Stimulated activated naive CD8-positive, alpha-beta T cell treated with anti-CD3 and anti-CD28 coated beads, Interleukin-15, amount 100 ng/mL, for 72 hours (primary cell): ENCODE measurements around the gene SLN.

Experiments used
- ATAC-seq: fragments of 150-1000 bp; cut with Tn5 transposase; 2 replicates; pipeline ENCODE4 v1.10.0; 2021; ENCODE audit warnings: mild to moderate bottlenecking, moderate library complexity
- DNase-seq, 2 donors: peaks; one replicate each; pipeline ENCODE4 v3.0.0; 2021 to 2022
- H3K27ac Mint-ChIP-seq, 2 donors: one replicate each; pipeline ENCODE4 v1.8.0; 2022; ENCODE audit warnings: mild to moderate bottlenecking in 2 of 2, mixed read lengths in 2 of 2, moderate library complexity in 2 of 2
- H3K27me3 Mint-ChIP-seq: one replicate; pipeline ENCODE4 v1.8.0; 2022; ENCODE audit warnings: mixed read lengths
- H3K4me1 Mint-ChIP-seq: one replicate; pipeline ENCODE4 v1.8.0; 2022; ENCODE audit warnings: mild to moderate bottlenecking, mixed read lengths
- H3K4me3 Mint-ChIP-seq, 2 donors: one replicate each; pipeline ENCODE4 v1.8.0; 2022; ENCODE audit warnings: mild to moderate bottlenecking in 2 of 2, mixed read lengths in 2 of 2, moderate library complexity in 1 of 2
- H3K9me3 Mint-ChIP-seq, 2 donors: one replicate each; pipeline ENCODE4 v1.8.0; 2022; ENCODE audit warnings: mixed read lengths in 2 of 2

SLN gene

DNA sequence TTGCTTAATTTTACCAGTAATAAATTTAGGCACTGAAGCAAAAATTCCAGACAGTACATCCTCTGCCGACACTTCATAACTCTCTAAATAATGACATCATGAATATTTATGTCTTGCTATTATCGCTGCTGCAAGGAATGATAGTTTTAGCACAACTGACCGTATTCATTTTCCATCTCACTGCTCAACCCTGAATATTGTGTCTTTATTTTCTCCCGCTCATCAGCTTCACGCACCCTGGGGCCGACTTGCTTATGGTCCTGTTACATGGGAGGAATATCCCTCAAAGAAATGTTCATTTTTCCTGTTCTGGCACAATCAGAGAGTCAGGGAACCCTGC lies 33.3 kb downstream of the SLN start:
- ATAC-seq (no peak), DNase-seq (no peak)
- Mint-ChIP-seq H3K4me1 (no peaks in the 10 kb centered on the region), H3K9me3 (no peaks in the 10 kb centered on the region), H3K27me3 (peaks cover 16% of the 10 kb centered on the region), H3K27ac (no peak overlapping the region), H3K4me3 (no peak overlapping the region)

DNA sequence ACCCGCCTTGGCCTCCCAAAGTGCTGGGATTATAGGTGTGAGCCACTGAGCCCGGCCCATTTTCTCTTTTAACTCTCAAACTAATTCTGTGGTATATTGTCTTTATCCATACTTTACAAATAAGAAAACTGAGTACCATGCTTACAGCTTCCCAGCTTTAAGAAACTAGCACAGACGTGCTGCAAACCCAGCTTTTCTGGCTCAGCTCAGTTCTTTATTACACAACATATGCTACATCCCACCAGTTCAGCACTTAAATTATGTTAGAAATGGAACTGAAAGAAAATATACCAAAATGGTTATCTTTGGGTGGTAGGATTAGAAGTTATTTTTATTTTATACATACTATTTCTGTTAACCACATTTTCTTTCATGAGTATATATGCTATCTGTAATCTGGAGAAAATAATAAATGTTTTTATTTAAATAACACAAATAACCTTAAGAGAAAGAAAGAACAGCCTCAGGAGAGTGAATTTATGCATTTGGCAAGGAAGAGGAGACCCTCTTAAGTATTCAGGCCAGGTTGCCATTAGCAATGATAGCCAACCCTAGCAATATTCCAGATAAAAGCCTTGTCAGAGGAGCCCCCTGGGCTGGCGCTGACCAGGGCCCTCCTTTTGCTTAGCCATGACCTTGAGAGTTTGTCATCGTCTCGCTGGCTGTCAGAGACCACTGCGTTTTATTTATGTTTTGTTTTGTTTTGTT lies 33.8 kb downstream of the SLN start:
- Mint-ChIP-seq H3K4me3 (no peak overlapping the region), H3K27ac (no peak overlapping the region), H3K27me3 (peaks cover 16% of the 10 kb centered on the region), H3K9me3 (no peaks in the 10 kb centered on the region), H3K4me1 (no peaks in the 10 kb centered on the region)
- ATAC-seq (no peak), DNase-seq (no peak)

DNA sequence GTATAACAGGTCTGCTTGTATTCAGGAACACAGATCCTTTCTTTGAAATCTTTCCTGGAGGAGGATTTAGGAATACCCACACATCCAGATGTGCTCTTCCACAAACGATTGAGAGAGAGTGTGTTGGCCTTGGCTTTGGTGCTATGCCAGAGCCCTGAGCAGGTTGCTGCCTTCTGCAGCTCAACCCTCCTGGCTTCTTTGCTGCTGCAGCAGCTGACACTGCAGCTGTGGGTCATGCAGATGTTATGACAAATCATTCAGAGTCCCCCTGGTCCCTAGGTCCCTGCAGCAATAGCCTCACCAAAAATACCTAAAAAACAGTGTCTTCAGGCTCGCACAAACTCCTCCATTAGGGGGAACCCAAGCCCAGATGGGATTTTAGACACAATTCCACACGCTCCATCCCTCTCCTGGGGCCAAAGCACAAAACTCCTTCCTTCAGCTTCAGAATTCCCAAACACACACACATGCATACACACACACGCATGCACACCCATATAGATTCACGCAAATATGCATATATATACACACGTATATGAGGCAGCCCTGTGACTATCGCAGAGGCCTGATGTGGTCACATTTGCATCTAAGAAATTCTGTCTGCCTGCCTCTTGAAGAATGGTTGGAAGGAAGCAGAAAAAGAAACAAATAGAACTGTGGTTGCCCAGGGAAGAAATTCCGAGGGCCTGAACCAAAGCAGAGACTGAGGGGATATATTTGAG lies 35.4 kb downstream of the SLN start:
- H3K4me1 Mint-ChIP-seq: no peaks in the 10 kb centered on the region
- ATAC-seq (no peak), DNase-seq (no peak)
- no peak overlapping the region for H3K4me3 Mint-ChIP-seq
- no peaks in the 10 kb centered on the region for H3K9me3 Mint-ChIP-seq
- no peak overlapping the region for H3K27ac Mint-ChIP-seq
- H3K27me3 Mint-ChIP-seq: peaks cover 25% of the 10 kb centered on the region

DNA sequence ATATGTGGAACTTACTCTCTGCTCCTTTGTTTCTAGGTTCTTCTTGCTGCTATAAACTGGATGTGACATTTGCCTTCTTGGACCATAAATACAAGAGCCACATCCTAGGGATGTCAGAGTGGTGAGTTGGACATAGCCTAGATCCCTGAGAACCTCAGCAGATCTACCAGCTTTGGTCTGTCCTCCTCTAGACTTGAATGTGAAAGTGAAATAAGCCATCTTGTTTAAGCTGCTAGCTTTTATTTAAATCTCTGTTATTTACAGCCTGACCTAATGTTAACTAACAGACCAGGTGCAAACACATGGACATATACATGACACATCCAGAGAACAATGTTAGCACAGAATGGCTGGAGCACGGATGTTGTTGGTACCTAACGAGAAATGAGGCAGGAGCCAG lies 36.0 kb downstream of the SLN start:
- H3K9me3 Mint-ChIP-seq: no peaks in the 10 kb centered on the region
- H3K4me3 Mint-ChIP-seq: no peak overlapping the region
- DNase-seq (no peak), ATAC-seq (no peak)
- H3K27me3 Mint-ChIP-seq: peaks cover 25% of the 10 kb centered on the region
- H3K27ac Mint-ChIP-seq: no peak overlapping the region
- H3K4me1 Mint-ChIP-seq: no peaks in the 10 kb centered on the region

DNA sequence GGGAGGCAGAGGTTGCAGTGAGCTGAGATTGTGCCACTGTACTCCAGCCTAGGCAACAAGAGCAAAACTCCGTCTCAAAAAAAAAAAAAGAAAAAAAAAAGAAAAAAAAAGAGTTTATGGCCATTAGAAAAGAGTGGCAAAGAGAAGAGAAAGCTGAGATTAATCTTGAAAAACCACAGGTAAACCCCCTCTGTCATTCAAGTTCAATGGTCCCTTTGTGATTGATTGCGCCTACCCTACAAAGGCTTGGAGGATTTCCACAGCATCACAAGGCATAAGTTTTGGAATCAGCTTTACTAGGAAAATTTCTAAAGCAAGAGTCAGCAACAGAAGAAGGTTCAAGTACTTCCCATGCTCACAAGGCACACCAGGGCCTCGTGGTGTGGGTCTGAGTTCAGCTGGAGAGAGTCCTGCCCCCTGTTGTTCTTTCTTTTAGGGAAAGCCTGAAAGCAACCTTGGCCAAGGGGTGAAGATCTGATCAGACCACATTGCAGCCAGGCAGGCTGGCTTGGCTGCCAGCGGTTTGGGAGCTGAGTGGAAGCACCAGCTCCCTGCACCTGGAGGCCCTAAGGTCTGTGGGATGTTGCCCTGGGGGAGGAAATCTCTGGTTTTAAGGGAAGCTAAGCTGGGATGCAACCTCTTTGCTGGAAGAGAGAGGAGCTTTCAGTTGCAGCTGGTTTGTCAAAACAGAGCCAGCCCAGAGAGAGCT lies 41.8 kb downstream of the SLN start:
- H3K9me3 Mint-ChIP-seq: no peaks in the 10 kb centered on the region
- ATAC-seq (no peak), DNase-seq (no peak)
- H3K27ac Mint-ChIP-seq: no peak overlapping the region
- H3K4me3 Mint-ChIP-seq: no peak overlapping the region
- no peaks in the 10 kb centered on the region for H3K4me1 Mint-ChIP-seq
- peaks cover 11% of the 10 kb centered on the region for H3K27me3 Mint-ChIP-seq

DNA sequence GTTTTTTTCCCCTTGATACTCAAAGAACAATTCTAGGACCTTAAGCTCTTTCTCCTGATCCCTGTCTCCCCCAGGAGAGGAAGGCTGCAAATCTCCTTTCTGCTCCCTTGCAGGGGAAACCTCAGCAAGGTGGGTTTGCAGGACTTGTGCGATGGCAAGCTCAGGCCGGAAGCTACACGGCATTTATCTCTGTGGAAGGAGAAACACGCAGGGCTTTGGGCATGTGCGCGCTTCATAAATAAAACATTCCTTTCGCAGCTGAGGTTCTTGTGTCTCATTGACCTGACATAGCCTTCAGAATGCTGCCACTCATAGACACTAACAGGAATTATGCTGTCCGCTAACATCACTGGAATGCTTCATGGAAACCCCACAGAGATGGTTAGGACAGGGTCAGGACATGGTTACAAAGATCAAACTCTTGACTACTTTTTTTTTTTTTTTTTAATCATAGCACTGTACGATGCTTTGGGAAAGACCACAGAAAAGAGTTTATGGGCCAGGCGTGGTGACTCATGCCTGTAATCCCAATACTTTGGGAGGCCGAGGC lies 42.6 kb downstream of the SLN start:
- H3K27me3 Mint-ChIP-seq: peaks cover 15% of the 10 kb centered on the region
- no peaks in the 10 kb centered on the region for H3K4me1 Mint-ChIP-seq
- no peaks in the 10 kb centered on the region for H3K9me3 Mint-ChIP-seq
- no peak overlapping the region for H3K4me3 Mint-ChIP-seq
- DNase-seq (no peak), ATAC-seq (no peak)
- no peak overlapping the region for H3K27ac Mint-ChIP-seq

DNA sequence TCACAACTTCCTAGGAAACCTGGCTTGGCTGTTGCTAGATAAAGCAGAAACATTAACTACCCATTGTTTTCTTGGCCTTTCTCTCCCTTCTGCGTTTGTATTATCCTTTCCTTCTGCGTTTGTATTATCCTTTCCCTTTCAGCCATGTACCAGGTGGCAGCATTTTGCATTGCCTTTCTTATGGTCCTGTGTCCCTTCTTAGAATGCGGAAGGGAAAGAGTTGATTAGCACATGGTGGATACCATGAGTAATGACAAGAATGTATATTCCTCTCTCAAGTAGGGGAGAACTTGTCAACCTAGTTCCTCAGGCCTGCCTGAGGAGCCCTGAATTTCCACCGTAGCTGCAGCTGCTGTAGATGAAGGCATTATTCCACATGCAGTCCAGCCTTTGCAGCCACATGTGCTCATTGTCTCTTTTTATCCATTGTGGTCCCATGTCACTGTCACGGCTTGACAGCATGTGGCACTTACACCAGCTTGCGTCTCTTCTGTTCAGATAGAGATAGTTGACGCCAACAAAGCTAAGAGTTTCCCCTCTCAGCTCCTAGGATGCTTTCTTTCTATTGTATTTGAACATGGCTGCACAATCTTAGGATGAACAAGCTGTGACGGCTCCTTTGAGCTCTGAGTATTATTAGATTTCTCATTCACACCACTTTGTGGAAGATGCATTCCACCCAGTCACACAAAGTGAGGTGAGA lies 44.8 kb downstream of the SLN start:
- ATAC-seq: no peak
- H3K4me3 Mint-ChIP-seq: no peak overlapping the region
- peaks cover 9% of the 10 kb centered on the region for H3K27me3 Mint-ChIP-seq
- no peak overlapping the region for H3K27ac Mint-ChIP-seq
- H3K9me3 Mint-ChIP-seq: no peaks in the 10 kb centered on the region
- DNase-seq: no peak
- H3K4me1 Mint-ChIP-seq: no peaks in the 10 kb centered on the region

DNA sequence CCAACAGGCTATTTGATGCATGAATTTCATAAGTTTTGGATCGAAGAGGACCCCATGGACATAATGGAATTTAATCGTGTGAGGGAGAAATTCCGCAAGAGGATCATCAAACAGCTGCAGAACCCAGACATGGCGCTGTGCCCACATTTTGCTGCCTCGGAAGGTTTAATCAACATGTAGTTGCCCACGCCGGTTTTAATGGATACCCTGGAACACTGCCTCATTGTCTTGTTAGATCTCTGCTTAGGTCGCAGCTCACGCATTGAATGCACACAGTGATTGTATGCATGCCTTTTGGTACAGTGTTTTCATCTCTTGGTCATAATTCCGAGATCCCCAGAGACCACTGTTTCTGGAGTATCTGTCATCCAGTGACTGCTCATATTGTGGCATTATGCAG lies 46.8 kb downstream of the SLN start:
- ATAC-seq (no peak), DNase-seq (no peak)
- Mint-ChIP-seq H3K4me3 (no peak overlapping the region), H3K9me3 (no peaks in the 10 kb centered on the region), H3K27ac (no peak overlapping the region), H3K27me3 (peaks cover 8% of the 10 kb centered on the region), H3K4me1 (no peaks in the 10 kb centered on the region)

DNA sequence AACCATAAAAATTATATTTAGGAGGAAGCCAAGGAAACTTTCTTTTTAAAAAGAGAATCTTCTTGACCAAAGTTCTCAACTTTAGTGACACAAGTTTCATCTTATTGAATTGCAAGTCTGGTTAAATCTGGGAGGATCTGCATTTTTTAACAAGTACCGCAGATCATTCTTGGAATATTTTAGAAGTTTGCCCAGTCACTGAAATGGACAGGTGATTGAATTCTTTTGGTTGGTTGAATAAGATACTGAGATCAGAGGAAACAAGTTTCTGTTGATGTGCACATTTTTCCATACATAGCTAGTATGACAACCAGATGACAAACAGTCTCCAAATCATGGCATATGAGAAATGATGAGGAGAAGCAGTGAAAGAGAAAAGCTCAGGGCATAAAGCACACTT lies 50.2 kb downstream of the SLN start:
- Mint-ChIP-seq H3K27ac (no peak overlapping the region), H3K4me1 (no peaks in the 10 kb centered on the region), H3K27me3 (peaks cover 8% of the 10 kb centered on the region), H3K4me3 (no peak overlapping the region), H3K9me3 (no peaks in the 10 kb centered on the region)
- no peak for DNase-seq
- no peak for ATAC-seq

DNA sequence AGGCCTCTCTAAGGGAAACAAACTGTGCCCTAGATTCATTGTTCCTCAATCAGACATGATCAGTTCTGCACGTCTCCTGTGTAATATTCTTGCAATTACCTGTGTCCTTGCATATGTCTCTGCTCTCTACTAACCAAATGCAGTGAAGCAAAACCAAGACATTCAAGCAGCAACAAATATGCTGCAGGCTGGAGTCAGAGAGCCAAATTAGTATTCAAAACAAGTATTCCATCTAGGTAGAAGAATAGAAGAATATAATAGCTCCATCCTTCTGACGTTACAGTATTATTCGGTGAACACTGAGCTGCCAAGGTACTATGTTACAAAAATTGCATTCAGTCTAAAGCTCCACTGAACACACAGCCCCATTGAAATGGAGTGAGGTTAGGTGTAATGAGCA lies 51.8 kb downstream of the SLN start:
- H3K9me3 Mint-ChIP-seq: no peaks in the 10 kb centered on the region
- no peak overlapping the region for H3K4me3 Mint-ChIP-seq
- no peaks in the 10 kb centered on the region for H3K4me1 Mint-ChIP-seq
- peaks cover 8% of the 10 kb centered on the region for H3K27me3 Mint-ChIP-seq
- no peak overlapping the region for H3K27ac Mint-ChIP-seq
- ATAC-seq: no peak
- DNase-seq: no peak

DNA sequence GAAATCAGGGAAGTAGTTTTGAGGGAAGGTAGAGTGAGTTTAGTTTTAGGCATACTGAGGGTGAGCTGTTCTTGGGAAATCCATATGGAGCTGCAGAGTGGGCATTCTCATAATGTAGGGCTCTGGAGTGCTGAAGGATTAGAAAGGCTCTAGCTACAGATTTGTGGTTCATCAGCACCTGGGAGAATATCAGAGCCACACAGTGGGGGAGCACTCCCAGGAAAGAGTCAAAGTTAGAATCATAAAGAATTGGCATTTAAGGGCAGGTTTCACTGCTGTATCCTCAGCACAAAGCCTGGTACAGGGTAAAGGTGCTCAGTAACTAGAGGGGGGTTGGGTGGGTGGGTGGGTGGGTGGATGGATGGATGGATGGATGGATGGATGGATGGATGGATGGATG lies 52.5 kb downstream of the SLN start:
- no peaks in the 10 kb centered on the region for H3K4me1 Mint-ChIP-seq
- H3K9me3 Mint-ChIP-seq: no peaks in the 10 kb centered on the region
- H3K27me3 Mint-ChIP-seq: peaks cover 3% of the 10 kb centered on the region
- peak overlapping the region in 1 of 2 donors; percentile 44 for H3K27ac Mint-ChIP-seq
- no peak overlapping the region for H3K4me3 Mint-ChIP-seq
- ATAC-seq: no peak
- DNase-seq: no peak
